HG03039 (cell line): ENCODE results near the gene ZNF778.

ENCODE experiments used
- ATAC-seq: cut with Tn5 transposase; IDR thresholded peaks from one replicate; pipeline ENCODE4 v1.9.1; 2021; ENCODE audit warnings: mild to moderate bottlenecking, moderate library complexity; ENCODE audit not compliant: unreplicated experiment

The ZNF778 gene

GRCh38 chr16:89217388-89218191, at the start of gene ZNF778:
Gene ZNF778, plus strand, starts transcription at chr16:89217703. Its CDS starts 3,425 bp downstream, at chr16:89221128.
- peak; percentile 88 for ATAC-seq

- ATAC-seq: no peak
These were observed 48.9 kb upstream of the ZNF778 start for GRCh38 chr16:89168381-89169189.

GRCh38 chr16:89169778-89170177, 47.7 kb upstream of the ZNF778 start:
- no peak for ATAC-seq

- ATAC-seq: no peak
These were observed 46.9 kb upstream of the ZNF778 start for GRCh38 chr16:89170346-89171215.

GRCh38 chr16:89171216-89172170, 46.0 kb upstream of the ZNF778 start, which contains the start of gene CDH15:
Gene CDH15, plus strand, starts transcription at chr16:89171748. Its CDS starts 84 bp downstream, at chr16:89171832.
- ATAC-seq: peak; percentile 77

GRCh38 chr16:89172171-89172527, 45.4 kb upstream of the ZNF778 start:
- ATAC-seq: no peak

- no peak for ATAC-seq
These were observed 44.9 kb upstream of the ZNF778 start for GRCh38 chr16:89172528-89173173.

GRCh38 chr16:89173174-89173921, 44.2 kb upstream of the ZNF778 start:
- no peak for ATAC-seq

- ATAC-seq: no peak
These were observed 43.3 kb upstream of the ZNF778 start for GRCh38 chr16:89174055-89174827.

- no peak for ATAC-seq
These were observed 42.6 kb upstream of the ZNF778 start for GRCh38 chr16:89174877-89175276.

GRCh38 chr16:89175280-89176146, 42.0 kb upstream of the ZNF778 start:
- no peak for ATAC-seq

GRCh38 chr16:89176147-89176690, 41.3 kb upstream of the ZNF778 start:
- no peak for ATAC-seq

- ATAC-seq: no peak
These were observed 40.8 kb upstream of the ZNF778 start for GRCh38 chr16:89176717-89177116.

GRCh38 chr16:89177501-89177900, 40.0 kb upstream of the ZNF778 start:
- ATAC-seq: no peak

- no peak for ATAC-seq
These were observed 38.9 kb upstream of the ZNF778 start for GRCh38 chr16:89178453-89179147.

GRCh38 chr16:89179148-89179484, 38.4 kb upstream of the ZNF778 start:
- ATAC-seq: no peak
